Aorta (tissue), 5 donors: ENCODE data around the gene NRM. TPM values are rescaled to one million over a fixed set of nuclear protein-coding genes. Genes with fewer than 3 reads are reported as not detected.

Source experiments
- ATAC-seq: fragments of 200-7000 bp; cut with Tn5 transposase; one replicate; pipeline ENCODE4 v1.9.1; 2022; ENCODE audit warnings: moderate library complexity; ENCODE audit not compliant: low FRiP score
- DNase-seq, 2 donors: peaks; one replicate each; pipeline ENCODE4 v3.0.0-alpha.2; 2020
- H3K27ac ChIP-seq, 2 donors: one replicate each; pipeline ENCODE4 v1.5.1; 2013; ENCODE audit warnings: low read length in 2 of 2, mild to moderate bottlenecking in 2 of 2, moderate library complexity in 2 of 2, control low read depth in 1 of 2, inconsistent platforms in 1 of 2, low read depth in 1 of 2
- H3K27me3 ChIP-seq, 2 donors: one replicate each; pipeline ENCODE4 v1.6.1; 2013; ENCODE audit warnings: control low read depth in 1 of 2, low read length in 1 of 2, mild to moderate bottlenecking in 1 of 2, moderate library complexity in 1 of 2; ENCODE audit not compliant: insufficient read depth in 2 of 2, control insufficient read depth in 1 of 2
- H3K36me3 ChIP-seq, 2 donors: one replicate each; pipeline ENCODE4 v1.6.1; 2013; ENCODE audit warnings: control low read depth in 1 of 2, low read length in 1 of 2, mild to moderate bottlenecking in 1 of 2; ENCODE audit not compliant: insufficient read depth in 2 of 2, control insufficient read depth in 1 of 2
- H3K4me1 ChIP-seq, 2 donors: one replicate each; pipeline ENCODE4 v1.6.1; 2013; ENCODE audit warnings: low read length in 2 of 2, control low read depth in 1 of 2, mild to moderate bottlenecking in 1 of 2, moderate library complexity in 1 of 2; ENCODE audit not compliant: insufficient read depth in 2 of 2, control insufficient read depth in 1 of 2
- H3K4me3 ChIP-seq, 2 donors: one replicate each; pipeline ENCODE4 v1.5.1; 2013; ENCODE audit warnings: low read length in 2 of 2, control low read depth in 1 of 2, mild to moderate bottlenecking in 1 of 2
- H3K9me3 ChIP-seq: one replicate; pipeline ENCODE4 v1.6.1; 2013; ENCODE audit warnings: mild to moderate bottlenecking, low read length; ENCODE audit not compliant: control insufficient read depth
- WGBS, 2 donors: extraction: QIAGEN DNeasy Blood & Tissue Kit; methylation state at CpG; one replicate each; pipeline ENCODE4 v1.1.7; 2013; 5-methylcytosine and 5-hydroxymethylcytosine counted together
- intact Hi-C, 2 donors: fragments of 100-400 bp; cut with DNase I; formaldehyde crosslinking; loops; one replicate each; pipeline versions ENCODE4 v1.14.2 to v1.15.0; 2022
- polyA plus RNA-seq, 2 donors: library from polyadenylated mRNA; stranded (reverse); fragments of 200-250 nt; gene quantifications; one replicate each; pipeline ENCODE4 v1.2.3, GENCODE V29; 2013
- total RNA-seq, 2 donors: library from RNA; stranded (reverse); fragmentation: NEBNext Ultra II Directional; extraction: Animal tissue kit (Norgen Biotek cat#: 25700); gene quantifications; one replicate each; pipeline ENCODE4 v1.2.1, GENCODE V29; 2021
- donor health status: healthy with polysubstance abuse.
- donor health status: Bipolar disorder and iron deficiency.
- donor health status: DM: no; HTN: no; CAD: no.
- donor health status: DM: no; HTN: no; CAD: no.
- donor health status: DM: yes; HTN: yes; CAD: no.

Gene NRM
- total and polyA plus RNA-seq, 4 donors: 5.6 to 19.6 (median 14.0) TPM

- no peak for ATAC-seq
- intact Hi-C loops: no loop called here
- peak; percentile 14 to 68 for DNase-seq
- Histone ChIP-seq H3K4me3 (no peak overlapping the region), H3K27me3 (no peaks in the 10 kb centered on the region), H3K36me3 (no peaks in the 10 kb centered on the region), H3K4me1 (no peaks in the 10 kb centered on the region), H3K27ac (no peak overlapping the region), H3K9me3 (no peaks in the 10 kb centered on the region)
- 74 to 75% methylated on average over 4 of the region's 4 CpGs for WGBS, 2 donors
These were observed 9.6 kb upstream of the NRM start for GRCh38 chr6:30700340-30700739.

DNA sequence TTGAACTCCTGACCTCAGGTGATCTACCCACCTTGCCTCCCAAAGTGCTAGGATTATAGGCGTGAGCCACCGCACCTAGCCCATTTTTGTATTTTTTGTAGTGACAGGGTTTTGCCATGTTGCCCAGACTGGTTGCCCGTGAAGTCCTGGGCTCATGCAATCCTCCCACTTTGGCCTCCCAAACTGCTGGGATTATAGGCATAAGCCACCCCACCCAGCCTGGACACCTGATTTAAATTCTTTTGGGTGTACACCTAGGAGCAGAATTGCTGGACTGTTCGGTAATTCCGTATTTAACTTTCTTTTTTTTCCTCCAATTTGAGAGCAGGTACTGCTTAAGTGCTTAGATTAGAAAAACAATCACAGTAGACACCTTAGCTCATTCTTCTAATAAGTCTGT lies 5.6 kb upstream of the NRM start:
- Histone ChIP-seq H3K4me1 (no peaks in the 10 kb centered on the region), H3K27me3 (no peaks in the 10 kb centered on the region), H3K4me3 (no peak overlapping the region), H3K9me3 (no peaks in the 10 kb centered on the region), H3K27ac (no peak overlapping the region), H3K36me3 (no peaks in the 10 kb centered on the region)
- ATAC-seq (no peak), DNase-seq (no peak)
- WGBS, 2 donors: 94% methylated on average over 5 of the region's 5 CpGs
- intact Hi-C loops: no loop called here

DNA sequence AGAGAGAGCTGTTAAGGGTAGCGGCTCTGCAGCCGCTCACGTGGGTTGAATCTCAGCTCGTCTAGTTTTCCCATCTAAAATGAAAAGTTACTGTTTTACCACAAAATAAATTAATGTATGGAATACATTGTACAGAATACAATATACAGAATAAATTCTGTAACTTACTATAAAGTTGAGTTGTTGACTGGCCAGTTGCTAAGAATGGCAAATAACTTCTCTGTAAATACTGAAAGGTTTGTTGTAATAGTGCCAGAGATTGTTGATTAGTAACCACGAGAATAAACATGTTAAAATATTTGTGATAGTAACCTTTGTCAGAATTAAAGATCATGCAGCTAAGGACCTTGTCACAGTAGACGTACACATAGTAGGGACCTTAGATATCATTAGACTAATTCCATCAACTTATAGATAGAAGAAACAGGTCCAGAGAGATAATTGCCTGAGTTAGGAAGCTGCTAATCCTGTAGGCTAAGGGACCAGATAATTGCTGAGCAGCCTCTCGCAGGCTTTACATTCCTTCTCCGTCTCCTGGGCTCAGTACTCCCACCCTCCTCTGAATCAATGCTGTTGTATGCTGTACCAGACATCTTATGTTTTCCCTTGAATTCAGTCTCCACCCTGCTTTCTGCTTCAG lies 544 bp upstream of the NRM start:
- intact Hi-C loops: no loop called here
- ATAC-seq (no peak), DNase-seq (no peak)
- WGBS, 2 donors: 15 to 18% methylated on average over 8 of the region's 8 CpGs
- Histone ChIP-seq H3K9me3 (no peaks in the 10 kb centered on the region), H3K4me1 (no peaks in the 10 kb centered on the region), H3K27me3 (no peaks in the 10 kb centered on the region), H3K36me3 (no peaks in the 10 kb centered on the region), H3K27ac (peak overlapping the region in 1 of 2 donors; percentile 42), H3K4me3 (no peak overlapping the region)

GRCh38 chr6:30689985-30690384 lies 799 bp downstream of the NRM start:
- DNase-seq: peak; percentile 40 to 69
- no peaks in the 10 kb centered on the region for H3K36me3 ChIP-seq
- no peaks in the 10 kb centered on the region for H3K9me3 ChIP-seq
- H3K4me1 ChIP-seq: no peaks in the 10 kb centered on the region
- H3K27me3 ChIP-seq: no peaks in the 10 kb centered on the region
- WGBS, 2 donors: 16 to 21% methylated on average over 4 of the region's 4 CpGs
- no peak overlapping the region for H3K4me3 ChIP-seq
- no peak for ATAC-seq
- H3K27ac ChIP-seq: peak overlapping the region in 1 of 2 donors; percentile 93
- intact Hi-C loops: no loop called here

DNA sequence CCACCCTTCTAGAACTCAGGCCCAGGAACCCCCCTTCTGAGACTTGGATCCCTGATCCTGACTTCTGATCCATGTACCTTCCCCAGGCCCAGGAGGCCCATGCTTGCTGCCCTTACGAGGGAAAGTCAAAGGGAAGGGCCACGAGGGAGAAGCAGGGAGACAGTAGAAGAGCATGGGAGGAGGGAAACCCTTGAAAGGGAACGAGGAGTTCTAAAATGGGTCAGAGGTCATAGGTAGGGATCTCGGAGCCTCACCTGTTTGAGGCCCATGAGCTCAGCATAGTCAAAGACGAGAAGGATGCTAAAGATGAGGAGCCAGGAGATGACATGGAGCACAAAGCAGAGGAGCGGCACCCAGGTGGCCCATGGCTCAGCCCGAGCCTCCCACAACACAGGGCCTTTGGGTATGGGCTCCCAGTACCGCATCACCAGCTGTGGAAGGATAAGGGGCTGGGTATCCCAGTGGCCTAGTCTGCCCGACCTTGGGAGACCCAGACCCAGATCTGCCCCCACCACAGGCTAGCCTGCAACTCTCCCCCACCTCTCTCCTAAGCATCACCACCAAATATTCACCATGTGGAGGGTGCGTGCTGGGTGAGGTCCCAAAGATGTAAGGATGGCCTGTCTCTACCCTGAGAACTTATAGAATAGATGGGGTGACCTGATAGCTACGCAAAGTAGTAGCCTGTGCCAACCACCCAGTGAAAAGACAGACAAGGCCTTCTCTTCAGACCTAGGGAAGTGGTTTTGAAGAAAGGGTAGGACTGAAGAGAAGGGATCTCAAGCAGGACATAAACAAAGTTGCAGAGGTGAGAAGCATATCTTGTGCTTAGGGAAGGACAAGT lies 1.5 kb downstream of the NRM start:
- 86 to 87% methylated on average over 11 of the region's 11 CpGs for WGBS, 2 donors
- no peak overlapping the region for H3K4me3 ChIP-seq
- H3K27ac ChIP-seq: peak overlapping the region in 1 of 2 donors; percentile 0
- H3K27me3 ChIP-seq: no peaks in the 10 kb centered on the region
- no peaks in the 10 kb centered on the region for H3K9me3 ChIP-seq
- DNase-seq (peak; percentile 39 to 60), ATAC-seq (no peak)
- intact Hi-C loops: no loop called here
- H3K4me1 ChIP-seq: no peaks in the 10 kb centered on the region
- H3K36me3 ChIP-seq: no peaks in the 10 kb centered on the region

GRCh38 chr6:30688569-30688968 lies 2.2 kb downstream of the NRM start:
- H3K27me3 ChIP-seq: no peaks in the 10 kb centered on the region
- no peaks in the 10 kb centered on the region for H3K9me3 ChIP-seq
- no peak overlapping the region for H3K4me3 ChIP-seq
- intact Hi-C loops: no loop called here
- WGBS, 2 donors: 80 to 87% methylated on average over 9 of the region's 9 CpGs
- no peaks in the 10 kb centered on the region for H3K4me1 ChIP-seq
- DNase-seq (peak; percentile 39 to 45), ATAC-seq (no peak)
- no peaks in the 10 kb centered on the region for H3K36me3 ChIP-seq
- H3K27ac ChIP-seq: peak overlapping the region in 1 of 2 donors; percentile 49

- Histone ChIP-seq H3K4me3 (peak overlapping the region; percentile 11 to 82), H3K9me3 (no peaks in the 10 kb centered on the region), H3K36me3 (no peaks in the 10 kb centered on the region), H3K27ac (peak overlapping the region in 1 of 2 donors; percentile 80), H3K27me3 (no peaks in the 10 kb centered on the region), H3K4me1 (no peaks in the 10 kb centered on the region)
- 8 to 10% methylated on average over 22 of the region's 22 CpGs for WGBS, 2 donors
- ATAC-seq (no peak), DNase-seq (peak; percentile 75 to 83)
- intact Hi-C loops: loop anchor here (1.0 to 2.0 kb wide), 3 partner anchors 29 to 71 kb away; partner anchors contain the start of genes MDC1 (in 1 of the 2), MRPS18B (in 1 of the 2), PPP1R10 (in 1 of the 2) and TUBB (in 1 of the 2)
These were observed 2.9 kb downstream of the NRM start for GRCh38 chr6:30687659-30688431.

DNA sequence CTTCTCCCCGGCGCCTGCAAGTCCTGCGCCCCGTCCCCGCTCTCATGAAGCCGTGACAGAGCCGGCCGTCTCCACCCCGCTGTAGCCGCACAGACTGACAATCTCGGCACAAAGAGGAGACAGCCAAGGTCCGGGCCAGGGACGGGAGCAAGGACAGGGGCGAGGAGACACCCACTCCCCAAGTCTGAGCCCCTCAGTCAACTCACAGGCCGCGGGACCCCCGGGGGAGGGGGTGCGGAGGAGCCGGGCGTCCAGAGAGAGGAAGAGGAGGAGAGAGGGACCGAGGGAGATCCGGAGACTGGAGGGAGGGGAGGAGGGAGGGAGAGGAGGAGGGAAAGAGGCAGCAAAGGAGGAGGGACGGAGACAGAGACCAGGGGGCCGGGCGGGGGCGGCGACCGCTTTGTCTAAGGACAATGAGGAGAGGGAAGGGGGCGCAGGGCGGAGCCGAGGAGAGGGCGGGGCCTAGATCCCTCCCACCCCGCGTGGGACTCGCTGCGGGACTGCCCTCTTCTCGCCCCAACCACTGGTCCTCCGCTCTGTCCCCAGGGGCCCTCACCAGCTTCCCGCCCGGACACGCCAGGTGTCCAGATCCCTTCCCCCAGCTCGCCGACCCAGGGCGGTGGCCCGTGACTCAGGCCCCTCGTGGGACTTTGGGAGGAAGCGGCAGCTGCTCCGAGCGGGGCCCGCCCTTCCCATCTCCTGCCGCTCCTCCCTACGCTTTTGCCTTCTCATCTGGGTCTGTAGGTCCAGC lies 3.7 kb downstream of the NRM start:
- Histone ChIP-seq H3K9me3 (no peaks in the 10 kb centered on the region), H3K36me3 (no peaks in the 10 kb centered on the region), H3K4me1 (no peaks in the 10 kb centered on the region), H3K27me3 (no peaks in the 10 kb centered on the region), H3K27ac (peak overlapping the region; percentile 24 to 94), H3K4me3 (peak overlapping the region; percentile 72 to 82)
- 0 to 1% methylated on average over 35 to 52 of the region's 52 CpGs for WGBS, 2 donors
- DNase-seq (peak; percentile 98 to 99), ATAC-seq (peak; percentile 84)
- intact Hi-C loops: loop anchor here (1.0 to 2.0 kb wide), 3 partner anchors 30 to 70 kb away; partner anchors contain the start of genes MDC1 (in 1 of the 2), MRPS18B (in 1 of the 2), PPP1R10 (in 1 of the 2) and TUBB (in 1 of the 2)
